ENCODE measurements around the gene SLC17A7.

SLC17A7 gene

DNA sequence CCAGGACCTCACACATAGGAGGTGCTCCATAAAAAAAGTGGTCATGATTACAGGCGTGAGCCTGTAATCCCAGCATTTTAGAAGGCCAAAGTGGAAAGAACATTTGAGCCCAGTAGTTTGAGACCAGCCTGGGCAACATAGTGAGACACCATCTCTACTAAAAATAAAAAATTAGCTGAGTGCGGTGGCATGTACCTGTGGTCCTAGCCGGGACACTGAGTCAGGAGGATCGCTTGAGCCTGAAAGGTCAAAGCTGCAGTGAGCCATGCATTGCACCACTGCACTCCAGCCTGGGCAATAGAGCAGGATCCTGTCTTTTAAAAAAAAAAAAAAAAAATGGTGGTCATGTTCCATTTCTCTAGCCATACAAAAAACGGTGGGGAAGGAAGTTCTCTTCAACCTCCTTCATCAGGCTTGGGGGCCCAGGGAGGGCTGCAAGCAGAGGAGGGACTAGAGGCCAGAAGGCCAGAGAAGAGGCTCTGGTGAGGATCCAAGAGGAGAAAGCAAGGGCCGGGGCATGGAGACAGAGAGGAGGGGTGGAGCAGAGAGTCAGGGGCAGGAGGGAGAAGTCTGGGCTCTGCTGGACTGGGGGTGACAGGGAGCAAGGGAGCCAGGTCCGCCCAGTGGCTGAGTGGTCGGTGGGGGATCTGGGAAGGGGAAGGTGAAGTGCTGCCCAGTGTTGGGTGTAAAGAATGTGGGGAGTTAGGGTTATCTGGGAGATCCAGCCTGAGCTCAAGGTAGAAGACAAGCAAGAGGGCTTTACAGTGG is 44.4 kb downstream of the SLC17A7 start:
- H3K4me1 ChIP-seq (ENCODE audit: control insufficient read depth in 1 of 2, insufficient read depth in 2 of 2, low read length in 2 of 2) = no peaks in the 10 kb centered on the region
- no peaks in the 10 kb centered on the region for H3K36me3 ChIP-seq (ENCODE audit: control insufficient read depth in 1 of 2, insufficient read depth in 2 of 2, low read length in 2 of 2)
- no peaks in the 10 kb centered on the region for H3K9me3 ChIP-seq (ENCODE audit: control insufficient read depth in 1 of 2, low read length in 2 of 2)
- no peaks in the 10 kb centered on the region for H3K27me3 ChIP-seq (ENCODE audit: low read depth, low read length)
- H3K4me3 ChIP-seq (ENCODE audit: low read depth in 1 of 2, low read length in 2 of 2) = no peak overlapping the region
- no peak overlapping the region for H3K27ac ChIP-seq (ENCODE audit: low read length)

DNA sequence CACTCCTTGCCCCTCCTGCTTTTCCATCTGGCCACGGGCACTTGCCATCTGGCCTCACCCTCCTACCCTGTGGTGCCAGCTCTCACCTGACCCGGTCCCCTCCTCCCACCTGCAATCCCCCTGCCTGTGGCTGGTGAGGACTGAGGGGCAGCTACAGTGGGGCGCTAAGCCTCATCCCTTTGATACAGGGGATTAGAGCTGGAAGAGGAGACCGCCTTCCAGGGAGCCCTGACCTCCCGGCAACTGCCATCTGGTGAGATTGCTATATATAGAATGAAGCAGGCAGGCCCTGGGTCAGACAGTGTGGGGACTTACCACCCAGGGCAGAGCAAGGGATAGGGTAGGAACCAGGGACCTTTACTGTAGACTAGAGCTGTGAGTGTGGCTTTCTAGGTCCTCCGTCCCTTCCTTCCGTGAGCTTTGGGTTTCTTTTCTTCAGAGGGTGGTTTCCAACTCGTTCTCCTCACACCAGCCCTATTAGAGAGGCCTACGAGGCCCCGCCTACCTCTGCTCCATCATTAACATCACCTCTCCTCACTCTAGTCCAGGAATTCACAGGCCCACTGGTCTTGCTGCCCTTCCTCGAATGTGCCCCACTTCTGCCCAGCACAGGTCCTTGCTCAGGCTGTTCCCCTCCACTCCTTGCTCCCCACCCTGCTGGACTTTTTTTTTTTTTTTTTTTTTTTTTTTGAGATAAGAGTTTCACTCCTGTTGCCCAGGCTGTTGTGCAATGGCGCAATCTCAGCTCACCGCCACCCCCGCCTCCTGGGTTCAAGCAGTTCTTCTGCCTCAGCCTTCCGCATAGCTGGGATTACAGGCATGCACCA is 45.5 kb downstream of the SLC17A7 start:
- H3K4me3 ChIP-seq (ENCODE audit: low read depth in 1 of 2, low read length in 2 of 2) = no peak overlapping the region
- no peaks in the 10 kb centered on the region for H3K36me3 ChIP-seq (ENCODE audit: control insufficient read depth in 1 of 2, insufficient read depth in 2 of 2, low read length in 2 of 2)
- H3K4me1 ChIP-seq (ENCODE audit: control insufficient read depth in 1 of 2, insufficient read depth in 2 of 2, low read length in 2 of 2) = no peaks in the 10 kb centered on the region
- no peaks in the 10 kb centered on the region for H3K9me3 ChIP-seq (ENCODE audit: control insufficient read depth in 1 of 2, low read length in 2 of 2)
- H3K27ac ChIP-seq (ENCODE audit: low read length) = no peak overlapping the region
- no peaks in the 10 kb centered on the region for H3K27me3 ChIP-seq (ENCODE audit: low read depth, low read length)

DNA sequence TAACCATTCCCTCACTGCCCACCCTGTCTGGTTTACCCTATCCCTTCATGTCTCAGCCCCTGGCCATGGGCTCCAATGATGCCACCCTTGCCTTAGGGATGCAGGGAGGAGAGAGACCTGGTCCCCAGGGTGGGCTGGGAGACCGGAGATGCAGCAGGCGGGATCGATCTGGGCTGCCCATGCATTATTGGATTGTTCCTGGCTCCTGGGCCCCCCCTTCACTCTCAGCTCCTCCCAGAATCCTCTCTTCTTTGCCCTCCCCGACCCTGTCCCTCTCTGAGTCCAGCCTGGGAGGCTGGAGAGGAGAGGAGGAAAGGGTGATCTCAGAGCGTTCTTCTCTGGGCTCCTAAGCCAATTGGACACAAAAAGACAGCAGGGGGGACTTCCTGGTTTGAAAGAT is 47.4 kb downstream of the SLC17A7 start:
- H3K4me3 ChIP-seq (ENCODE audit: low read depth in 1 of 2, low read length in 2 of 2) = no peak overlapping the region
- H3K9me3 ChIP-seq (ENCODE audit: control insufficient read depth in 1 of 2, low read length in 2 of 2) = no peaks in the 10 kb centered on the region
- no peaks in the 10 kb centered on the region for H3K4me1 ChIP-seq (ENCODE audit: control insufficient read depth in 1 of 2, insufficient read depth in 2 of 2, low read length in 2 of 2)
- H3K27ac ChIP-seq (ENCODE audit: low read length) = no peak overlapping the region
- H3K36me3 ChIP-seq (ENCODE audit: control insufficient read depth in 1 of 2, insufficient read depth in 2 of 2, low read length in 2 of 2) = no peaks in the 10 kb centered on the region
- H3K27me3 ChIP-seq (ENCODE audit: low read depth, low read length) = no peaks in the 10 kb centered on the region

DNA sequence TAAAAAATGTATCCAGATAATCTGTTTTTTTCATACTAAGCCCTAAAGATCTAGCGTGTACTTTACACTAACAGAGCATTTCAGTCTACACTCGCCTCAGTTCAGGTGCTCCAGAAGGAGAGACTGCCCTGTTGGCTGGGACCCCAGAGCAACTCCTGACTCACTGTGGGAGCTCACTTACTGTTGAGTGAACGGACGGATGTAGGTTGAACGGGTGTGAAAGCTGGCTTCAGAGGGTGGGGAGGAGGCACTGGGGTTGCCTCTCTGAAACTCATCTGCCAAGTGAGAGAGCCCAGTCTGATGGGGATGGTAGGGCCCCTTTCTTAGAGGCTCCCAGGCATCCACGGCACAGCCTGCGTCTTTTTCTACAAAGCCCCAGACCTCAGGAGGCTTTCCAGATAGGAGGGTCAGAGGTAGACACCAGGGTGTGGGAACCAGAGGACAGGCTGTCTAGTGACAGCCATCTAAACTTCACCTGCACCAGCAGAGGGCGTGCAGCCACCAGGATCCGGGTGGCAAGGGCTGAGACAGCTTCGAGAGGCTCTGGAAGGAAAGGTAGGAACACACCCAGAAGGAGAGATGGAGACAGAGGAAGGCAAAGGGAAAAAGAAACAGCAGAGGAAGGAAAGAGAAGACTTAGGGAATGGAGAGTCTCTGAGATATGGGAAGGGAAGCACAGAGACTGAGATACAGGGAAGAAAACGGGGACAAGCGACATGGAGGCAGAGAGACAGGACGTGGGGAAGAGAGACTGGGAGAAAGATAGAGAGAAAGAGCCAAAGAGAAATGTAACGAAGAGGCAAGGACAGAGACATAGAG is 49.5 kb downstream of the SLC17A7 start:
- Histone ChIP-seq H3K4me1 (ENCODE audit: control insufficient read depth in 1 of 2, insufficient read depth in 2 of 2, low read length in 2 of 2) (no peaks in the 10 kb centered on the region), H3K27me3 (ENCODE audit: low read depth, low read length) (no peaks in the 10 kb centered on the region), H3K36me3 (ENCODE audit: control insufficient read depth in 1 of 2, insufficient read depth in 2 of 2, low read length in 2 of 2) (no peaks in the 10 kb centered on the region), H3K4me3 (ENCODE audit: low read depth in 1 of 2, low read length in 2 of 2) (no peak overlapping the region), H3K9me3 (ENCODE audit: control insufficient read depth in 1 of 2, low read length in 2 of 2) (no peaks in the 10 kb centered on the region), H3K27ac (ENCODE audit: low read length) (no peak overlapping the region)

DNA sequence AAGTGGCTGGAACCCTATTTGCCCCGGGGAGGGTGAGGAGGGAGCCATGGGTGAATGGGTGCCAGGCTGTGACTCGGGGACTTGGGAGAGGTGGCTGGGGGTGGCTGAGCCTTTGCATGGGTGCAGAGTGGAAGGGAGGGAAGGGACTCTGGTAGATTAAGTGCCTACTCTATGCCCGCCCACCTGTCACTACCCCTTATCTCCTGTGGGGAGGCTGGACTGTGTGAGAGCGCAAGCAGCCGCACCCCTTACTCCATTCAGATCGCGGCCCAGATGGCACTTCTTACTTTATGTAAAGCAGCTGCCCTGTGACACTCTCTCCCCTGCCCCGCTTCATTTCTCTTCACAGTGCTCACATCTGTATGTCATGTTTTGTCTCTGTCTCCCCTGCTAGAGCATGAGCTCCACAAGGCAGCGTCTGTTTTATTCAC is 50.4 kb downstream of the SLC17A7 start:
- Histone ChIP-seq H3K27me3 (ENCODE audit: low read depth, low read length) (no peaks in the 10 kb centered on the region), H3K4me1 (ENCODE audit: control insufficient read depth in 1 of 2, insufficient read depth in 2 of 2, low read length in 2 of 2) (no peaks in the 10 kb centered on the region), H3K36me3 (ENCODE audit: control insufficient read depth in 1 of 2, insufficient read depth in 2 of 2, low read length in 2 of 2) (no peaks in the 10 kb centered on the region), H3K4me3 (ENCODE audit: low read depth in 1 of 2, low read length in 2 of 2) (no peak overlapping the region), H3K27ac (ENCODE audit: low read length) (no peak overlapping the region), H3K9me3 (ENCODE audit: control insufficient read depth in 1 of 2, low read length in 2 of 2) (no peaks in the 10 kb centered on the region)

DNA sequence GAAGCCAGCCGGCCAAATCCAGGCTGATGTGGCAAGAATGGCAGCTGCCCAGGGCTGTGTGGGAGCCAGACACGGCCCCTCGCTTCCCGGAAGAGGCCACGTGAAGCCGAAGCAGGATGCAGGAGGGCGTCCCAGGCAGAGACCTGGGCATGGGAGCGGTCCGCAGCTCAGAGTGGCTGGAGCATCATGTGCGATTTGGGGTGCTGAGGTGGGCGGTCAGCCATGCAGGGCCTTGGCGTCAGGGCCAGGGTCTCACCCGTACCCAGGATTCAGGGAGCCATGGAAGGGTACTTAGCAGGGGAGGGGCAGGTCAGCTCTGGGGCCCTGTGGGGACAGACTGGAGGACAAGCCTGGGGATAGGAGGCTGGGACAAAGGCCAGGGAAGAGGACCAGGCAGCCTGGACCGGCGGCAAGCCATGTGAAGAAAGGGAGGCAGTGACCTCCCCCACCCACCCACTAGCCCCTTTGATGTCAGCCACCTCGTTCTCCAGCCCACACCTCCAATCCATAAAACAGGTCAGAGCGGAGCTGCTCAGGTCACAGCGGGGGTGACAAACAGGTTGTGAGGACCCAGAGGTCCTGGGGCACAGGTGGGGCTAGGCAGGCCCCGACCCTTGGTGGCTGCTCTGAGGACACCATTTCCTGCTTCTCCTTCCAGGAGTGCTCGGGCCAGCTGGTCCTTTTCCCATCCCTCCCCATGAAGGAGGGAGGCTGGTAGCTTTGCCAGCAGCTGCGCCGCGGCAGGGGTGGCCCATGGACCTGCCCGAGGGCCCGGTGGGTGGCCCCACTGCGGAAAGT is 51.0 kb downstream of the SLC17A7 start:
- Histone ChIP-seq H3K27me3 (ENCODE audit: low read depth, low read length) (no peaks in the 10 kb centered on the region), H3K4me1 (ENCODE audit: control insufficient read depth in 1 of 2, insufficient read depth in 2 of 2, low read length in 2 of 2) (no peaks in the 10 kb centered on the region), H3K27ac (ENCODE audit: low read length) (no peak overlapping the region), H3K4me3 (ENCODE audit: low read depth in 1 of 2, low read length in 2 of 2) (no peak overlapping the region), H3K36me3 (ENCODE audit: control insufficient read depth in 1 of 2, insufficient read depth in 2 of 2, low read length in 2 of 2) (no peaks in the 10 kb centered on the region), H3K9me3 (ENCODE audit: control insufficient read depth in 1 of 2, low read length in 2 of 2) (no peaks in the 10 kb centered on the region)

DNA sequence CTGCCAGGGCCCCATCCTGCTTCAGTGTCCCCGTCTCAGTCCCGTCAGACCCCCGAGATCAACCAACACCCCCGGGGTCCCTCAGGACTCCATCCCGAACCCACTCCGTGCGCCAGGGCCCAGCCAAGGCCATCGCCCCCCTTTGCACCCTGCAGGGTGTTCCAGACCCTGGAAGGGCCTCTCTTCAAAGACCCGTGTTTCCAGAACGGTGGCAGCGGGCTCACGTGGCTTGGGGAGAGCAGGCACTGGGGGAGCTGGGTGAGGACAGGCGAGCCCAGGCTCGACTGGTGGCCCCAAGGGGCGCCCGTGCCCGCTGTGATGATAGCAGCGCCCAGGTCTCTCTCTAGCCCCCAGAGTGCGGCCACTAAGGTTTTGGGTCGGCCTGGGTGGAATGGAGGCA is 51.9 kb downstream of the SLC17A7 start:
- Histone ChIP-seq H3K9me3 (ENCODE audit: control insufficient read depth in 1 of 2, low read length in 2 of 2) (no peaks in the 10 kb centered on the region), H3K4me3 (ENCODE audit: low read depth in 1 of 2, low read length in 2 of 2) (no peak overlapping the region), H3K27me3 (ENCODE audit: low read depth, low read length) (no peaks in the 10 kb centered on the region), H3K4me1 (ENCODE audit: control insufficient read depth in 1 of 2, insufficient read depth in 2 of 2, low read length in 2 of 2) (no peaks in the 10 kb centered on the region), H3K27ac (ENCODE audit: low read length) (no peak overlapping the region), H3K36me3 (ENCODE audit: control insufficient read depth in 1 of 2, insufficient read depth in 2 of 2, low read length in 2 of 2) (no peaks in the 10 kb centered on the region)

DNA sequence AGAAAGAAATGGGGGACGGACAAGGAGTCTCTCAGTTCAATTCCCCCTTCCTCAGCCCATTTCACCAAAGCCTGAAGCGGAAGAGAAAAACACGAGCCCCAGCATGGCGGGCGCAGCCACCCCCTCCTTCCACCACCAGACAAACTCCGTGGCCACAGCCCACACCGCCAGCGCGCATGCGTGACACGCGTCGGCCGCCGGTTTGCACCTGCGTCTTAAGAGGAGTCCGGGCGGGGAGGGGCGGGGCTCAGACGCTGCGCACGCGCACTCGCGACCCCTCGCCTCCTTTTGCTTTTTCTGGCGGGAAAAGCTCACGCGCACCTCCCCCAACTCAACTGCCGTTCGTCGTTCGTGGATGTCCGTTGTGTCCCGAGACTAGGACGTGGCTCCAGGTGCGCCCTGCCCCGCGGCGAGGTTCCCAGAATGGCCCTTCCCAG is 53.4 kb downstream of the SLC17A7 start, which contains the start of gene KASH5:
Gene KASH5, plus strand, starts transcription at position 314 of the 437 bp plus-strand sequence. CDS start 2,635 bp downstream, outside the sequence.
- Histone ChIP-seq H3K9me3 (ENCODE audit: control insufficient read depth in 1 of 2, low read length in 2 of 2) (peaks cover 0 to 2% of the 10 kb centered on the region in 2 donors), H3K36me3 (ENCODE audit: control insufficient read depth in 1 of 2, insufficient read depth in 2 of 2, low read length in 2 of 2) (no peaks in the 10 kb centered on the region), H3K27me3 (ENCODE audit: low read depth, low read length) (no peaks in the 10 kb centered on the region), H3K4me1 (ENCODE audit: control insufficient read depth in 1 of 2, insufficient read depth in 2 of 2, low read length in 2 of 2) (no peaks in the 10 kb centered on the region), H3K27ac (ENCODE audit: low read length) (no peak within 1 kb of the TSS), H3K4me3 (ENCODE audit: low read depth in 1 of 2, low read length in 2 of 2) (no peak within 1 kb of the TSS)

DNA sequence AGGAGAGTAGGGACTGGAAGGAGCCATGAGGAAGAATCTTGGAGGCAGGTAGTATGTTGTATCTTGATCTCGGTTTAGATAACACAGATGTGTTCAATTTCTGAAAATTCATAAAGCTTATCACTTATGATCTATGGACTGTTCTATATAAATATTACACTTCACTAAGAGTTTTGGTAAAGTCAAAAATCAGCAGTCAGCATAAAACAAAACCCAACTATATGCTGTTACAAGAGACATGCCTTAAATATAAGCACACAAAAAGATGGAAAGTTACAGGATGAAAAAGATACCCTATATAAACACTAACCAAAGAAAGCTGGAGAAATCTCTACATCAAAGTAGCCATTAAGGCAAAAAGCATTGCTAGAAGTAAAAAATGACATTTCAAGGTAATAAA is 57.7 kb downstream of the SLC17A7 start:
- Histone ChIP-seq H3K4me3 (ENCODE audit: low read depth in 1 of 2, low read length in 2 of 2) (no peak overlapping the region), H3K27me3 (ENCODE audit: low read depth, low read length) (no peaks in the 10 kb centered on the region), H3K9me3 (ENCODE audit: control insufficient read depth in 1 of 2, low read length in 2 of 2) (peaks cover 5% of the 10 kb centered on the region in 2 donors), H3K36me3 (ENCODE audit: control insufficient read depth in 1 of 2, insufficient read depth in 2 of 2, low read length in 2 of 2) (no peaks in the 10 kb centered on the region), H3K4me1 (ENCODE audit: control insufficient read depth in 1 of 2, insufficient read depth in 2 of 2, low read length in 2 of 2) (no peaks in the 10 kb centered on the region), H3K27ac (ENCODE audit: low read length) (no peak overlapping the region)

DNA sequence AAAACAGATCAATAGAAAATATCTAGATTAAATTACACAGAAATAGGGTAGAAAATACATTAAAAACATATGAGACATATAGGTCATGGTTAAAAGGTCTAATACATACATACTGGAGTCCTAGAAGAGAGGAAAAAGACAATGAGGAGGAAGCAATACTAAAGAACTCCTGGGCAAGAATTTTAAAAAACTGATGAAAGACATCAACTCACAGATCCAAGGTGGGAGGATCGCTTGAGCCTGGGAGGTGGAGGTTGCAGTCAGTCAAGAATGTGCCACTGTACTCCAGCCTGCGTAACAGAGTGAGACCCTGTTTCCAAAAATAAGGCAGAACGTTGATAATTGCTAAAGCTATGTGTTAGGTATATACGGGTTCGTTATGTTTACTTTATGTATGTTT is 58.7 kb downstream of the SLC17A7 start:
- H3K27me3 ChIP-seq (ENCODE audit: low read depth, low read length) = no peaks in the 10 kb centered on the region
- no peak overlapping the region for H3K27ac ChIP-seq (ENCODE audit: low read length)
- H3K36me3 ChIP-seq (ENCODE audit: control insufficient read depth in 1 of 2, insufficient read depth in 2 of 2, low read length in 2 of 2) = no peaks in the 10 kb centered on the region
- H3K4me1 ChIP-seq (ENCODE audit: control insufficient read depth in 1 of 2, insufficient read depth in 2 of 2, low read length in 2 of 2) = no peaks in the 10 kb centered on the region
- no peak overlapping the region for H3K4me3 ChIP-seq (ENCODE audit: low read depth in 1 of 2, low read length in 2 of 2)
- peaks cover 5% of the 10 kb centered on the region in 2 donors for H3K9me3 ChIP-seq (ENCODE audit: control insufficient read depth in 1 of 2, low read length in 2 of 2)

Measured in muscle layer of duodenum (tissue), 2 donors.